Neural cell (in vitro differentiated cells): ENCODE data around the gene BCOR.

Experiments used
- EP300 ChIP-seq: fragments of 450-650 bp; conservative IDR thresholded peaks from 2 replicates; pipeline ENCODE4 v1.6.1; 2014; ENCODE audit warnings: antibody characterized with exemption, mild to moderate bottlenecking, moderate library complexity; ENCODE audit not compliant: poor library complexity, severe bottlenecking
- EZH2 ChIP-seq: fragments of 200-600, 300-800 bp; shearing (Covaris generic), sonication (generic); IDR thresholded peaks from 2 replicates; pipeline ENCODE4 v1.6.1; 2014; ENCODE audit warnings: antibody characterized with exemption, low read length, borderline replicate concordance, mild to moderate bottlenecking; ENCODE audit not compliant: insufficient read depth, poor library complexity, severe bottlenecking
- MXI1 ChIP-seq: fragments of 450-650 bp; conservative IDR thresholded peaks from 2 replicates; pipeline ENCODE4 v1.6.1; 2014; ENCODE audit warnings: antibody characterized with exemption, mild to moderate bottlenecking; ENCODE audit not compliant: poor library complexity, severe bottlenecking
- POLR2AphosphoS5 ChIP-seq: IDR thresholded peaks from 2 replicates; pipeline ENCODE4 v1.6.1; 2012
- RAD21 ChIP-seq: fragments of 450-650 bp; conservative IDR thresholded peaks from 2 replicates; pipeline ENCODE4 v1.6.1; 2014; ENCODE audit warnings: antibody characterized with exemption, mild to moderate bottlenecking, moderate library complexity
- TF ChIP-seq, protein P1 (sequence below): IDR thresholded peaks from 2 replicates; pipeline ENCODE4 v1.6.1; 2012; ENCODE audit warnings: borderline replicate concordance
- TF ChIP-seq, protein P2 (sequence below): fragments of 450-650 bp; IDR thresholded peaks from 2 replicates; pipeline ENCODE4 v1.5.1; 2014; ENCODE audit warnings: antibody characterized with exemption, mild to moderate bottlenecking, moderate library complexity; ENCODE audit not compliant: poor library complexity, severe bottlenecking

DNA sequence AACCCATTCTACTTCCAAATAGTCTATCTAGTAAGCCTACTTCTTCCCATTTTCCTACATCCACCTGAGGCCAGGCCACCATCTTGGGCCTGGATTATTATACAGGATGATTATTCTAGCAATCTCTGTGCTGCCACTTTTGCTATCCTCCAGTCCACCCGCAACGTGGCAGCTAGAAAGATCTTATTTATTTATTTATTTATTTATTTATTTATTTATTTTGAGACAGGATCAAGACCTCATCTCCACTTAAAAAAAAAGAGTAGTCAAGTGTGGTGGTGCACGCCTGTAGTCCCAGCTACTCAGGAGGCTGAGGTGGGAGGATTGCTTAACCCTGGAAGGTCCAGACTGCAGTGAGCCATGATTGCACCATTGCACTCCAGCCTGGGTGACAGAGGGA is 15.2 kb upstream of the BCOR start:
- no peak for TF ChIP-seq POLR2AphosphoS5
- TF ChIP-seq, protein P1, sequence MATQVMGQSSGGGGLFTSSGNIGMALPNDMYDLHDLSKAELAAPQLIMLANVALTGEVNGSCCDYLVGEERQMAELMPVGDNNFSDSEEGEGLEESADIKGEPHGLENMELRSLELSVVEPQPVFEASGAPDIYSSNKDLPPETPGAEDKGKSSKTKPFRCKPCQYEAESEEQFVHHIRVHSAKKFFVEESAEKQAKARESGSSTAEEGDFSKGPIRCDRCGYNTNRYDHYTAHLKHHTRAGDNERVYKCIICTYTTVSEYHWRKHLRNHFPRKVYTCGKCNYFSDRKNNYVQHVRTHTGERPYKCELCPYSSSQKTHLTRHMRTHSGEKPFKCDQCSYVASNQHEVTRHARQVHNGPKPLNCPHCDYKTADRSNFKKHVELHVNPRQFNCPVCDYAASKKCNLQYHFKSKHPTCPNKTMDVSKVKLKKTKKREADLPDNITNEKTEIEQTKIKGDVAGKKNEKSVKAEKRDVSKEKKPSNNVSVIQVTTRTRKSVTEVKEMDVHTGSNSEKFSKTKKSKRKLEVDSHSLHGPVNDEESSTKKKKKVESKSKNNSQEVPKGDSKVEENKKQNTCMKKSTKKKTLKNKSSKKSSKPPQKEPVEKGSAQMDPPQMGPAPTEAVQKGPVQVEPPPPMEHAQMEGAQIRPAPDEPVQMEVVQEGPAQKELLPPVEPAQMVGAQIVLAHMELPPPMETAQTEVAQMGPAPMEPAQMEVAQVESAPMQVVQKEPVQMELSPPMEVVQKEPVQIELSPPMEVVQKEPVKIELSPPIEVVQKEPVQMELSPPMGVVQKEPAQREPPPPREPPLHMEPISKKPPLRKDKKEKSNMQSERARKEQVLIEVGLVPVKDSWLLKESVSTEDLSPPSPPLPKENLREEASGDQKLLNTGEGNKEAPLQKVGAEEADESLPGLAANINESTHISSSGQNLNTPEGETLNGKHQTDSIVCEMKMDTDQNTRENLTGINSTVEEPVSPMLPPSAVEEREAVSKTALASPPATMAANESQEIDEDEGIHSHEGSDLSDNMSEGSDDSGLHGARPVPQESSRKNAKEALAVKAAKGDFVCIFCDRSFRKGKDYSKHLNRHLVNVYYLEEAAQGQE = no peak
- TF ChIP-seq EP300 = no peak
- TF ChIP-seq, protein P2, sequence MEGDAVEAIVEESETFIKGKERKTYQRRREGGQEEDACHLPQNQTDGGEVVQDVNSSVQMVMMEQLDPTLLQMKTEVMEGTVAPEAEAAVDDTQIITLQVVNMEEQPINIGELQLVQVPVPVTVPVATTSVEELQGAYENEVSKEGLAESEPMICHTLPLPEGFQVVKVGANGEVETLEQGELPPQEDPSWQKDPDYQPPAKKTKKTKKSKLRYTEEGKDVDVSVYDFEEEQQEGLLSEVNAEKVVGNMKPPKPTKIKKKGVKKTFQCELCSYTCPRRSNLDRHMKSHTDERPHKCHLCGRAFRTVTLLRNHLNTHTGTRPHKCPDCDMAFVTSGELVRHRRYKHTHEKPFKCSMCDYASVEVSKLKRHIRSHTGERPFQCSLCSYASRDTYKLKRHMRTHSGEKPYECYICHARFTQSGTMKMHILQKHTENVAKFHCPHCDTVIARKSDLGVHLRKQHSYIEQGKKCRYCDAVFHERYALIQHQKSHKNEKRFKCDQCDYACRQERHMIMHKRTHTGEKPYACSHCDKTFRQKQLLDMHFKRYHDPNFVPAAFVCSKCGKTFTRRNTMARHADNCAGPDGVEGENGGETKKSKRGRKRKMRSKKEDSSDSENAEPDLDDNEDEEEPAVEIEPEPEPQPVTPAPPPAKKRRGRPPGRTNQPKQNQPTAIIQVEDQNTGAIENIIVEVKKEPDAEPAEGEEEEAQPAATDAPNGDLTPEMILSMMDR = no peak
- TF ChIP-seq EZH2 = no peak
- TF ChIP-seq MXI1 = no peak
- no peak for TF ChIP-seq RAD21
